NK-92 (cell line): ENCODE measurements around the gene NUB1.

Source experiments
- DNase-seq: peaks from one replicate; lab custom pipeline; 2025; ENCODE audit not compliant: unreplicated experiment; lab: John Stamatoyannopoulos, UW

NUB1 gene

GRCh38 chr7:151345576-151346469 lies 4.2 kb downstream of the NUB1 start:
- DNase-seq: no peak

GRCh38 chr7:151346470-151346769 lies 4.8 kb downstream of the NUB1 start:
- no peak for DNase-seq

- DNase-seq: no peak
Observed at GRCh38 chr7:151347200-151347599, 5.6 kb downstream of the NUB1 start.

DNA sequence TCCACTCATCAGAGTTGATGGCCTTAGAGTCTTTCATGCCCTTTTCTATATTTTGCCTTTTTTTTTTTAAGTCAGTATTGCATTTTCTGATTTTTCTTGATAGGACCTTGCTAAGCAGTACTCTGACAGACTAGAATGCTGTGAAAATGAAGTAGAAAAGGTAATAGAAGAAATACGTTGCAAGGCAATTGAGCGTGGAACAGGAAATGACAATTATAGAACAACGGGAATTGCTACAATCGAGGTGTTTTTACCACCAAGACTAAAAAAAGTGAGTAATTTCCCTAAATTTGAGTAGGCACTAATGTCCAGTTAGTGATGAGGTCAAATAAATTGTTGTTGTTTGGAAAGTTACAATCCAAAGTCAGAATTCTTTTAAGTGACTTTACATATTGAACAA lies 7.4 kb downstream of the NUB1 start:
- no peak for DNase-seq

GRCh38 chr7:151349507-151349853 lies 7.9 kb downstream of the NUB1 start:
- no peak for DNase-seq

DNA sequence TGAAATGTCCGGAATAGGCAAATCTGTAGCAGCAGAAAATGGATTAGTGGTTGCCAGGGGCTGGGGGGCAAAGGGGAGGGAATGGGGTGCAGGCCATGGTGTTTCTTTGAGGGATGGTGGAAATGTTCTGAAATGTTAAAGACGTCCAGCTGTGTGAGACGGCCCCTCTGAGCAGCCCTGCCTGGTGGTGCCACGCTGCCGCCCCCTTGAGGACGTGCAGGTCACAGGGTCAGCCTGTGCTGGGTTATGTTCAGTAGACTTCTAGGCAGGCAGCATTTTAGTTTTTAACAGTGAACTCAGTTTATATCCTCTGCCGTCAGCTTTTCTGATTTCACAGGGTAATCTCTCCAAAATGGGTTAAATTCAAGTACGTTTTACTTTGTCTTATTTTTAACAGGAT lies 9.4 kb downstream of the NUB1 start:
- no peak for DNase-seq

DNA sequence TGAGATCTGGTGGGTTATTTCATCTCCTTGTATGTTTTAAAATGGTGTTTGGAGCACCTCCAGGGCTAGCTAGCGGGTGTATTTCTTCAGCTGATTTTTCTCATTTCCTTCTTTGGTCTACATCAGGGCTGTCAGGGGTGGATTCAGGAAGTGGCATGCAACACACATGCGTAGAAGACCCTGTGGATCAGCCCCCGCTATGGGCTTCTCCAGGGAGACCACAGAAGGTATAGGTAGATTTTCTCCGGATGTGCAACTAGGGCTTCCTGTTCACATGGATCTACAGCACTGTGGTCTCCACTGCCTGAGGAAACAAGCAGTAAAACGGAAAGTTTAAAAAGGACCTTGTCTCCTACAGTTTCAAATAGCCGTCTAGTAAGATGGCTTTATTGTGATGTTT lies 10.4 kb downstream of the NUB1 start:
- DNase-seq: no peak

DNA sequence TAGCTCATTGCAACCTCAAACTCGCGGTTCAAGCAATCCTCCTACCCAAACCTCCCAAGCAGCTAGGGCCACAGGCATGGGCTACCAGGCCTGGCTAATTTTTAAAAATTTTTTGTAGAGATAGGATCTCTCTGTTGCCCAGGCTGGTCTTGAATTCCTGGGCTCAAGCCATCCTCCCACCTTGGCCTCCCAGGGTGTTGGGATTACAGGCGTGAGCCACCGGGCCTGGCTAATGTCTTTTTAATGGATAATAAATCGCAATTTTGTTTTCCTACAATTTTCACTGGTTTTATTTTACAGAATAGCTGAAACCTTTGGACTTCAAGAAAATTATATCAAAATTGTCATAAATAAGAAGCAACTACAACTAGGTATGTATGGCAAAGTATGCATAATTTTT lies 10.9 kb downstream of the NUB1 start:
- DNase-seq: no peak

GRCh38 chr7:151361193-151361959 lies 19.8 kb downstream of the NUB1 start:
- no peak for DNase-seq

DNA sequence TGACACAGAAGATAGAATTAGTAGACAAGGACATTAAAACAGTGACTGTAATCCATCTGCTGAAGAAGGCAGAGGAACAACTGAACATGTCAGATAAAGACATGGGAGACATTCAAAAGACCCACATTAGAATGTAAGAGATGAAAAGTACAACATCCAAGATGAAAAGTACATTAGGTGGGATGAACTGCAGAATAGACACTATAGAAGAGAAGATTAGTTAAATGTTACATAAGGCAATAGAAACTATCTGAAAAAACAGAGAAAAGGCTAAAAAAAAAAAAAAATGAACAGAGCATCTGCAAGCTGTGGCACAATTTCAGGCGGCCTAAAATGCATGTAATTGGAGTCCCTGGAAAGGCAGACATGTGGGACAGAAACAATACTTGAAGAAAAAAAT lies 21.6 kb downstream of the NUB1 start:
- DNase-seq: no peak

DNA sequence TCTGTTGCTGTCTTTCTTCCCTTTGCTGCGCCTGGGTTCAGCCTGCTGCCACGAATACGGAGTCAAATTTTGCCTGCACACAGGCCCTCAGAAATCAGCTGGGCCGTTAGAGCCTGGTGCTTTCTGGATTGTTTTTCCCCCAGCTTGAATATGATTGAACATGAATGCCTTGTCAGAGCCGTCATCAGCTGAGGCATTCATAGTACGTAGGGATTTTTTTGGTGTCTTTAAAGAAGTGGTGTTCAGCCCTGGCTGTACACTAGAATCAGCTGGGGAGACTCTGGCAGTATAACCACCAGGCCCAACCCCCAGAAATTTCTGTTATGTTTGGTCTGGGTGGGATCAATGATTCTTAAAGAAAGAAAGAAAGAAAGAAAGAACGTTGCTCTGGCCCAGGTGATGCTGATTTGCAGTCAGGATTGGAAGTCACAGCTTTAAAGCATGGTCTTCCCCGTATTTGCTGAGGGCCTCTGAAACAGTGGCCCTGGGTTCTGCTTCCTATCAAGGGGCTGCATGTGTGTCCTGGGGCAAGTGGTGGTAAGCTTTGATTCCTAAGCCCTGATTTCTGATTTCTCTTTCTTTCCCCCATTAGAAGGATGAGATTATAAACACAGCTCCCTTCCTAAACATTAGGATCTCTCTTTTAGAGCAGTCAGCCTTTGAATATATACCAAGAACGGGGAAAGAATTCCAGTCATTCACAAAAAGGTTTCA lies 24.7 kb downstream of the NUB1 start:
- DNase-seq: no peak

DNA sequence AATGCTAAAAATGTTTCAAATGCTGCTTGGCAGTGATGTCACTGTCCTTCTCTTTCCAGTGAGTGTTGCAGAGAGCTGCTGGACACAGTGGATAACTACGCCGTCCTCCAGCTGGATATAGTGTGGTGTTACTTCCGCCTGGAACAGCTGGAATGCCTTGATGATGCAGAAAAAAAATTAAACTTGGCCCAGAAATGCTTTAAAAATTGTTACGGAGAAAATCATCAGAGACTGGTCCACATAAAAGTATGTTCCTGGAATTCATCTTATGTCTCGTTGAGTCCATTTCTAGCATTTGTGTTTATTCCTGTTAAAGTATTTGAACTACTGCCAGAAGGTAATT lies 25.2 kb downstream of the NUB1 start:
- DNase-seq: no peak

DNA sequence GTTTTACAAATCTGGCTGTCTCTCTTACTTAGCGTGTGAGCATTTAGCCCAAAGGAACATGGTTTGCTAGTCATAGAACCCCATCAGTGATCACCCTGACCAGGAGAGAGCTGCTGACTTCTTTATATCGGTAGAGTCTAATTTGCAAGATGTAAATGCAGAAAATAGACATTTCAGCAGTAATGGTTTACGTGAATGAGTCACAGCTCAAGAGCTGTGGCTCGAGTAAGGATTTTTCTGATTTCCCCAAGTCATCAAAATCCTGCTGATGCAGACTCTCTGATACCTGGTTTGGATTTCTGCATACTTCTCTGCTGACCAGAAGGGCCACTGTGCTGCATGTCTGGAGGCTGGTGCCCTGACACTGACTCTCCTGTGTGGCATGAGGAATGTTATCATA lies 25.7 kb downstream of the NUB1 start:
- DNase-seq: no peak

GRCh38 chr7:151368136-151368571 lies 26.5 kb downstream of the NUB1 start:
- DNase-seq: no peak

- DNase-seq: no peak
Observed at GRCh38 chr7:151371266-151371665, 29.7 kb downstream of the NUB1 start.

DNA sequence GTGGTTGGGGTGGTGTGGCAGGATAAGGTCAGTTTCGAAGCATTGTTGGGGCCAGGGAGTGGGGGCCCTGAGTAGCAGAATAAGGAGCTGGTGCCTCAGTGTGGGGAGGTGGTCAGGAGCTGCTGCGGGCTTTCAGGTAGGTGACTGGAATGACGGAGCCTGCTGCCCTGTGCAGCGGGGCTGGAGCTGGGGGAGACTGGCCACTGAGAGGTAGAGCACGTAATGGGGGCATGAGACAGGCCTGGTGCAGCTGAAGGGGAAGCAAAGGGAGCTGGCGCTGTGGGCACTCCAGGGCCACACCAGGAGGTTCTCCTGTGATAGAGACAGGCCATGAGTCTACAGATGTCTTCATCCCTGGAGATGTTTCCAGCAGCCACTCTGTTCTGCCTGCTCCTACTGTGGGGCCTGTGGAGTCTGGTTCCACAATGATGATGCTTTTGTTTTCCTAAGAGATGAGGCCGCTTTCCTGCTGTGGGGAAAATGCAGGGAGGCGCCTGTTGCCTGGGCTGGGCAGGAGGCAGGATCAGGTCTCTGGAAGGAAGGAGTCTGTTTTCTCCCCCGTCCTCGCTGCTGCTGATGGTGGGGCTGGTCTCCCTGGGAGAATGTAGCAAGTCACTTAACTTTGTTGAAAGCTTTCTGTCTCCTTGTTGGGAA lies 31.1 kb downstream of the NUB1 start:
- DNase-seq: no peak

DNA sequence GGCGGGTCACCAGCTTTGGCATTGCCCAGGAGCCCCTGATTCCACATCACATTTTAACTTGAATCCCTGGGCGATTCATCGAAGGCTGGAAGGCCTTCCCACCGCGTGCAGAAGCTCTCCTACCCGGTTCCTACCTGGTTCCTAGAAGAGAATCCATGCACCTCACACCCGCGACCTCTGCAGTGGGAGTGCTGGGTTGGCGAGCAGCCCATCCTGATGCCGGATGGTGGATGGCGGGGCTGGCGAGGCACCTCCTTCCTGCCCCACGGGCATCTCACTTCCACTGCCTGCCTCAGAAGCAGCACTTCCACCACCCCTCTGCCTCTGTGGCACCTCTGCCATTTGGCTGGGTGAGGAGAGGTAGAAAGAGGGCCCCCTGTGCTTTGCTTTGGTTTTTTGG lies 32.0 kb downstream of the NUB1 start:
- no peak for DNase-seq

DNA sequence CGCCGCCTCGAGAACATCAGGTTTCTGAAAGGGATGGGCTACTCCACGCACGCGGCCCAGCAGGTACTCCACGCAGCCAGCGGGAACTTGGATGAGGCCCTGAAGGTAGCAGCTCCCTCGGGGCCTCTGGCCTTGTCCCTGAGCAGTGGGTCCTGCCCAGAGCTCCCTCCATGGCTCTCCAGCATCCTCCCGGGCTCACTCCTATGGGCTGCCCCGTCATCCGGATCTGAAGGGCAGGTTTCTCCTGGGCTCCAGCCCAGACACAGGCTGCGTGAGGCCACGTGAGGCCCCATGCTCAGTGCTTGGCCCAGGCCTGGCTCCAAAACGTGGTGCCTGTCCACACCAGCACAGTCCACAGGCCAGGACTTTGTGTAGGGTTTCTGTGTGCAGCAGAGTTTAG lies 32.5 kb downstream of the NUB1 start:
- DNase-seq: no peak

- no peak for DNase-seq
Observed at GRCh38 chr7:151374726-151375125, 33.1 kb downstream of the NUB1 start.

DNA sequence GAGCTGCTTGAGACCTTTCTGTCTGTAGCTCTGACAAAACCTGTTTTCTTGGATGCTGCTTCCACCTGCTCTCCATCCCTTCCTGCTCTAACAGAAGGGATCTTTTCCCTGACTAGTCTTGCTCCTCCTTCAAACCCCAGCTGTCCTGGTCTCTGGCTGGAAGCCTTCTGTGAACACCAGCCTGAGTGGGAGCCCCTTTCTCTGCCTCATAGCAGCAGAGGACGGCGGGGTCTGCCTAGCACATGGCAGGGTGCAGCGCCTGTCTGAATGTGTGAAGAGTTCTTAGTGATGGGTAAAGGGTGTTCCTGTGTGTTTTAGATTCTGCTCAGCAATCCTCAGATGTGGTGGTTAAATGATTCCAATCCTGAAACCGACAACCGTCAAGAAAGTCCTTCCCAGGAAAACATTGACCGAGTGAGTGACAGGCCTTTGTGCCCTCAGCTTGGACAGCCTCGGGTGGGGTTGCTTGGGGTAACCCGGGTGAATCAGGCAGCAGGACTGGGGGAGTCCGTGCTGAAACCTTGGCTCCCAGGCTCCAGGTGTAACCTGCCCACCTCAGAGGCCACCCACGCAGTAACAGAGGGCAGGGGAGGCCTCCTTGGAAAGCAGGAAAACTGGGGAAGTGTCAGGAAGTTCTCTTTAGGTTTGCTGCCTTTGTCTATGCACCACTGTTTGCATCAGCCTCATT lies 34.1 kb downstream of the NUB1 start:
- no peak for DNase-seq
